ENCODE data around the gene RUFY4.

The RUFY4 gene

GRCh38 chr2:218027426-218028188, 41.4 kb upstream of the RUFY4 start:
- TF ChIP-seq CTCF (IDR thresholded peaks at IDR 0.05; ENCODE audit: low read length, missing control alignments) = no peak
- no peak for DNase-seq (ENCODE audit: low read depth)
- H3K4me3 ChIP-seq (replicated peaks; ENCODE audit: low read depth, low read length) = no peak overlapping the region

- TF ChIP-seq CTCF (IDR thresholded peaks at IDR 0.05; ENCODE audit: low read length, missing control alignments) = no peak
- DNase-seq (ENCODE audit: low read depth) = no peak
- no peak overlapping the region for H3K4me3 ChIP-seq (replicated peaks; ENCODE audit: low read depth, low read length)
These were observed 40.9 kb upstream of the RUFY4 start for GRCh38 chr2:218028189-218028495.

GRCh38 chr2:218028562-218029348, 40.3 kb upstream of the RUFY4 start:
- H3K4me3 ChIP-seq (replicated peaks; ENCODE audit: low read depth, low read length) = no peak overlapping the region
- TF ChIP-seq CTCF (IDR thresholded peaks at IDR 0.05; ENCODE audit: low read length, missing control alignments) = no peak
- no peak for DNase-seq (ENCODE audit: low read depth)

- H3K4me3 ChIP-seq (replicated peaks; ENCODE audit: low read depth, low read length) = no peak overlapping the region
- no peak for TF ChIP-seq CTCF (IDR thresholded peaks at IDR 0.05; ENCODE audit: low read length, missing control alignments)
- DNase-seq (ENCODE audit: low read depth) = peak; percentile 23
These were observed 39.4 kb upstream of the RUFY4 start for GRCh38 chr2:218029366-218030360.

- H3K4me3 ChIP-seq (replicated peaks; ENCODE audit: low read depth, low read length) = no peak overlapping the region
- TF ChIP-seq CTCF (IDR thresholded peaks at IDR 0.05; ENCODE audit: low read length, missing control alignments) = no peak
- DNase-seq (ENCODE audit: low read depth) = no peak
These were observed 38.5 kb upstream of the RUFY4 start for GRCh38 chr2:218030409-218031195.

- DNase-seq (ENCODE audit: low read depth) = no peak
- no peak overlapping the region for H3K4me3 ChIP-seq (replicated peaks; ENCODE audit: low read depth, low read length)
- no peak for TF ChIP-seq CTCF (IDR thresholded peaks at IDR 0.05; ENCODE audit: low read length, missing control alignments)
These were observed 37.8 kb upstream of the RUFY4 start for GRCh38 chr2:218031261-218031660.

Measured in fibroblast of pulmonary artery (primary cell).